Stimulated activated CD4-positive, alpha-beta T cell treated with anti-CD3 and anti-CD28 coated beads, Interleukin-4, amount 100 ng/mL, for 24 hours (primary cell): Measurements from ENCODE around the gene NLGN1.

Source experiments
- DNase-seq: peaks from one replicate; pipeline ENCODE4 v3.0.0-alpha.2; 2020

NLGN1 gene

DNA sequence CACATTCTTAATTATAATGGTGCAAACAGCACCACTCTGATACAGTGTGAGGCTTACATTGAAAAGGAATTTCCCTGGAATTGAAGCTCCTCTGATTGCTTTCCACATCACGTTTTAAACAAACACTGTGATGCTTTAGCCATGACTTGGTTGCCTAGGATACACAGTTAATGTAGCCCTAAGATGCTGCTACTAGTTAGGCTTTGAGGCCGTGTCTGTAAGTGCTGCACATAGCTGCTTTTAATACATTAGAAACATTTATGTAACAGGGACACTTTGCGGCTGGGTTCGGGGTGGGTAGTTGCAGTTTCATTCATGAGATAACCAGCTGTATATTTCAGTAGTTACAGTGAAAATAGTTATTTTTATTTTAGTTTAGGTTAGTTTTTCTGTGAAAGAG, 334.7 kb downstream of the NLGN1 start:
- no peak for DNase-seq

DNA sequence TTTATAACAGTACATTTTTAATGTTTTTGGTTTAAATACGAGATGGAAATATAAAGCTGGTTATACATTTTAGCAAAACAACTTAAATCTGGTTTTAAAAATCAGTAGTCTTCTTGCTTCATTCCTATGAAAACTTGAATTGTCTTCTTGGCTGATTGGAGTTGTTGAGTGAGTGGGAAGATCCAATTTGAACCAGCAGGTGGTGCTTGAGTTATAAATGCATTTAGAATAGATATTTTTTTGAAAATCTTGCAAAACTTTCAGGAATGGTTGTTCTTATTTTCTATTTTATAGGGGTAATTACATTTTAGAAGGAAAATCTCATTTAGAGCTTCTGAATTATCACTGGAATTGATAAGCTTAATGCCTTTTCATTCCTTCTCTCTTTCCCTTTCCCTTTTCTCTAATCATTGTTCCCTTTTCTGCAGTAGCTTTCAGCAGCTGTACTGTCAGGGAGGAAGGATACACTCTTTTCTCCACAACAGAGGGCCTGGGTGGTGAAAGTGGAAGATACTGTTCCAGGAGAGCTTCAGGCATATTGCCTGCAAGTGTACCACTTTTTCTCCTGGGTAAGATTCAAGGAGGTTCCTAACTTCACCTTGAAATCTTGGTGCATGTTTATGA, 335.6 kb downstream of the NLGN1 start:
- no peak for DNase-seq

GRCh38 chr3:173734473-173734872, 336.9 kb downstream of the NLGN1 start:
- DNase-seq = no peak

GRCh38 chr3:173734895-173735294, 337.4 kb downstream of the NLGN1 start:
- DNase-seq = no peak

- DNase-seq = no peak
These were observed 338.3 kb downstream of the NLGN1 start for GRCh38 chr3:173735841-173736240.

DNA sequence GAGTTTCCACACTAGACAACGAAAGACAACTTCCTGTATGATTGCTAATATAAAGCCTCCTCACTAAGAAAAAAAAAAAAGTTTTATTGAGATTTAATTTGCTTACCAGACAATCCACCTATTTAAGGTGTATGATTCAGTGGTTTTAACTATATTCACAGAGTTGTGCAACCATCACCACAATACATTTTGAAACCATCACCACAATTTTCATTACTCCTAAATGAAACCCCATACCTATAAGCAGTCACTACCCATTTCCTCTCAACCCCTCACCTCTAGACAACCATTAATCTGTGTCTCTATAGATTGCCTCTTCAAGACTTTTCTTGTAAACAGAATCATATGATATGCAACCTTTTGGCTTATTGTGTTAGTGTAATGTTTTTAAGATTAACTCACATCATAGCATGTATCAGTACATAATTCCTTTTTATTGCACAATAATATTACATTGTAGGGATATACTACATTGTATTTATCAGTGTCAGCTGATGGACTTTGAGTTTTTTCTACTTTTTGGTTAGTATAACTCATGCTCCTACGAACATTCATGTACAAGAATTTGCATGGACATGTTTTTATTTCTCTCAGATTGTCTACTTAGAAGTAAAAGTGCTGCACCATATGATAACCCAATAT, 339.7 kb downstream of the NLGN1 start:
- DNase-seq = no peak

DNA sequence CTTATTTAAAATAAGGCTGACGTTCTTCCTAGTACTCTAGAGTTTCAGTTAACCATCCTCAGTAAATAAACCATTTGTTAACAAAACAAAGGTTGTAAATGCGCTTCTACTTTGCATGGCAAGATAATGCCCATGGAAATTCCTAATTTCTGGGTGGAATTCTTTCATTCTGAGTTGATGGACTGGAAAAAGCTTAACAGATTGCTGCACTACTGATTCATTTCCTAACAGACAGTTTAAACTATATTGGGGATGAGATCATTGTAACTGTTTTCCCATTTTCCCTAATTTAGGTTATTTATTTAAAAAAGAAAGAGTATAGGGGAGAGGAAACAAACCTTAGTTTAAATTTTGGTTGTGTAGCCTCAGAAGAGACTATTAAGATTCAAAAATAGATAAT, 342.2 kb downstream of the NLGN1 start:
- DNase-seq = no peak

GRCh38 chr3:173742491-173742890, 344.9 kb downstream of the NLGN1 start:
- no peak for DNase-seq

DNA sequence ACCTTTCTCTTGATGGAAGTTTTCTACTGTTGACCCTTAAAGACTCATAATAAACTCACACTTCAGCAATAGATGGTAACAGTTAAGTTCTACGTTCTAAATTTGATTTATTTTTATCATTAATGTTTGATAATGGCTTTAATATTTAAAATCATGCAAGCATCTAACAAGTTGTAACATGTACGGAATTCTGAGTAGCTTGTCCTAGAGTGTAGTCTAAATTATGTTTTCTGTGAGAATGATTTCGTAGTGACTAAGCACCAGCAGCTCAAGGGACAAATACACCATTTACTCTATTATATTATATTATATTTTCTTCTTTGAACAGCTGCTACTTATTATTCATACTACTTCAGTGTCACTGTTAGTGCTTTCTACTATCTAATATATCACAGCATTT, 345.6 kb downstream of the NLGN1 start:
- no peak for DNase-seq

DNA sequence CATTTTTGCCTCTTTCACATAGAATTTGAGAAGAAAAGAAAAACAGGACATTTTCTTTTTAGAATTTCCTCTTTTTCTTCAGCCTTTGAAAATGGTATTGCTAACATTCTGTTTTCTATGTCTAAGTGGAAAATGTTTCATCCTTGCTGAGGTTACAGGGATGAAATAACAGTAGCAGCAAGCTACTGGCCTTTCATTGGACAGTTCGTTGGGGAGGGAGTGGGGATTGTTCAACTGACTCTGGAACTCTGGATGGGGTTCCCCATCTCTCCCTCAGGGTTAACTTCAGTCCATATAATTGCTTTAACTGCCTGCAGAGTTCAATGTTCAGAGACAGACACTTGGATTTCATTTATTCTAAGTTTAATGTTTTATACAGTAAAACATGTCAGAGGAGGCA, 346.0 kb downstream of the NLGN1 start:
- DNase-seq = no peak

DNA sequence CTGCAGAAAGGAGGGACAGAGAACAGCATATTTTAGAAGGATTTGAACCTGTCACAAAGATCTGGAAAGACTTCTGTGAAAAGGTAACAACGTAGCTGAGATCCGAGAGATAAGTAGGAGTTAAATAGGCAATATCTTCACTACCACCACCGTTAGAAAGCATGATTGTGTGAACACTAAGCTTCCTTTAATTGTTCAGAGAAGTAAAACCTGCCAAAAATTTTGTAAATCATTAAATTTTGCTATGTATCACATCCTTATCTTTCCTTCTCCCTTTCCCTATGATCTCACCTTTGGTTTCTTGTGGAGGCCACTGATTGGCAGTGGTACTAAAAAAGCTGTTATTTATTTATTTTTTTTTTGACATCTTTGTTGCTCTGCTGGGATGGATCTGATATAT, 346.9 kb downstream of the NLGN1 start:
- DNase-seq = no peak

- no peak for DNase-seq
These were observed 347.4 kb downstream of the NLGN1 start for GRCh38 chr3:173744895-173745294.

GRCh38 chr3:173745952-173746682, 348.6 kb downstream of the NLGN1 start:
- no peak for DNase-seq

DNA sequence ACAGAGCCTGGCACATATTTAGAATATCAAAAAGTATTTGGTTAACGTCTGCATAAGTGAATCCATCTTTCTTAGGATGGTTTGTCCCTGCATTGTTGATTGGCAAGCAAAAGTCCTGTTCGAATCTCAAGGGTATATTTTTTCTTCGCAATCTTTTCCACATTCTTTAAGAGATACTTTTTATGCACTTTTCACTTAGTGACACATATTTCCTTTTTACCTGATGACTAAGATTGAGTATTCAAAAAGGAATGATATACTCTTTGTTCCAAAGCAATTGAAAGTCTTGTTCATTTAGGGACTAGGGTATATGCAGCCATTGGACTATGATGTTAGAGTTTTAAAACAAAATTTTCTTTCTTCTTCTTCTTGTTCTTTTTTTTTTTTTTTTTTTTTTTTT, 349.9 kb downstream of the NLGN1 start:
- DNase-seq = no peak

- DNase-seq = no peak
These were observed 350.6 kb downstream of the NLGN1 start for GRCh38 chr3:173748105-173748504.

GRCh38 chr3:173750095-173750494, 352.6 kb downstream of the NLGN1 start:
- DNase-seq = no peak

GRCh38 chr3:173750591-173750990, 353.0 kb downstream of the NLGN1 start:
- no peak for DNase-seq

DNA sequence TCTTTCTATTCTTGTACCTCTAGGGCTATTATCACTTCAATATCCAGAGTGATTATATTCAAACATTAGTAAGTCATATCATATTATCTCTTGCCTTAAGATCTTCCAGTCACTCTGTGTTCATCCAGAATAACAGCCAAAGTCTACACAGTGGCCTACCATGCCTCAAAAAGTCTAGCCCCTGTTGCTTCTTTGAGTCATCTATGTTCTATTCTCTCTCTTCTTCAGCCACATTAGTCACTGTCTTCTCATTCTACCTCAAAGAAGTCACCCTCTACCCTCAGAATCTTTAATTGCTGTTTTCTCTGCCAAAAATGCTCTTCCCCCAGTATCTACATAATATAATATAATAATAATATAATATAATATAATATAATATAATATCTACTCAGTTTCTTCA, 356.0 kb downstream of the NLGN1 start:
- no peak for DNase-seq

GRCh38 chr3:173755161-173755560, 357.6 kb downstream of the NLGN1 start:
- no peak for DNase-seq

GRCh38 chr3:173761161-173761560, 363.6 kb downstream of the NLGN1 start:
- DNase-seq = no peak

DNA sequence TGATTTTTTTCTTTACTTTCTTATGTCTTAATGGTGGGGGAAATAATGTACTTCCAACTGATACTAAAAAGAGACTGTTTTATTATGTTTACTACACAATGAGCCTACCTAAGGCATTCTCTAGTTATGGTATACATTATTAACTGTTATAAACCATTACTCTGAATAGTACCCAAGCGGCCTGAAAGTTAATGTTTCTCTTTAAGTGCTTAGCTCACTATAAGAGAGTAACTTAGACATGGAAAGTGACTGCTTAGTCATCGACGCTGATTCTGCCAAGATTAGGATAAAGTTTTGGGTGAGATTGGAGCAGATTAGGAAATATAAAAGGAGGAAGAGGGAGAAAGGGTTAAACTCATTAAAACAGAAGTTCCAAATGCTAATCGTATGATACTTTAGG, 365.0 kb downstream of the NLGN1 start:
- no peak for DNase-seq

DNA sequence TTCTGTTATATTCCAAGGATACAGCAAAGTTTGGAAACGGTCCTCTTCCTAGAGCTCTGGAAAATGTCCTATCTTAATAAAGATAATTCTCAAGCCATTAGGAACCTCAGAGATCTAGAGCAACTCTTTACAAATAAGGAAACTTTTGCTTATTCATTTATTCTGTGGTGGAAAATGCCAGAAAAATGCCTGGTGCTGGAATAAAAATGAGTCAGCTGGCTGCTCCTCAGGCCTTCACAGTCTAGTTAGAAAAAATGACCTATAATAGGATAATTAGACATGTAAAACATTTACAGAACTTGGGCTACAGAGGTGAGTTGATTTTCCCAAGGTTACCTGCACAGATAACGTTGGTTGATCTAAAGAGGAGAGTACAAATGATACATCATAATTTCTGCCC, 372.5 kb downstream of the NLGN1 start:
- DNase-seq = no peak

- no peak for DNase-seq
These were observed 373.4 kb downstream of the NLGN1 start for GRCh38 chr3:173770796-173771573.

DNA sequence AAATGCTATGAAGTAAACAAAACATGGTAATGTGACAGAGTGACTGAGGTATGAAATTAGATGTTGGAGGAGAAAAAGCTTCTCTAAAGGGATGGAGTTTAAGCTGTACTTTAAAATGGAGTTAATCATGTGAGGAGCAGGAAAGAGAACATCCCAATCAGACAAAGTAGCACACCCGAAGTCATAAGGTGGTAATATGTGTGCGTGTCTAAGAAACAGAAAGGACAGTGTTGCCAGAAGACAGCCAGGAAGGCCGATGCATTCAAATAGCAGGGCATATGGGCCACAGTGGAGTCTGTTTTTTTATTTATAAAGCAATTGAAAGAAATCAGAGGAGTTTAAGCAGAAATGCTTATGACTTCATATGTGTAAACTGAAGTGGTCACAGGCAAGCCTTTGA, 376.3 kb downstream of the NLGN1 start:
- DNase-seq = no peak
